ENCODE data around the gene NMT1.
"Not testable (repeated sequence)": the region's sequence is repeated elsewhere in the genome, so short reads cannot be mapped to it uniquely, and the experiment has no call there.

Gene NMT1

GRCh38 chr17:45038728-45039634 is 22.1 kb upstream of the NMT1 start:
- no peak overlapping the region for H3K27ac ChIP-seq (ENCODE audit: low read depth, low read length)
- H3K9me3 ChIP-seq (ENCODE audit: control insufficient read depth, insufficient read depth, low read length) = no peaks in the 10 kb centered on the region
- H3K4me1 ChIP-seq (ENCODE audit: control insufficient read depth, insufficient read depth, low read length) = peaks cover 8% of the 10 kb centered on the region
- no peaks in the 10 kb centered on the region for H3K27me3 ChIP-seq (ENCODE audit: control insufficient read depth, insufficient read depth, low read length)
- H3K4me3 ChIP-seq (ENCODE audit: low read depth, low read length) = no peak overlapping the region
- H3K9ac ChIP-seq (ENCODE audit: low read depth, low read length) = no peak overlapping the region
- H3K36me3 ChIP-seq (ENCODE audit: control insufficient read depth, insufficient read depth, low read length) = peaks cover 10% of the 10 kb centered on the region

DNA sequence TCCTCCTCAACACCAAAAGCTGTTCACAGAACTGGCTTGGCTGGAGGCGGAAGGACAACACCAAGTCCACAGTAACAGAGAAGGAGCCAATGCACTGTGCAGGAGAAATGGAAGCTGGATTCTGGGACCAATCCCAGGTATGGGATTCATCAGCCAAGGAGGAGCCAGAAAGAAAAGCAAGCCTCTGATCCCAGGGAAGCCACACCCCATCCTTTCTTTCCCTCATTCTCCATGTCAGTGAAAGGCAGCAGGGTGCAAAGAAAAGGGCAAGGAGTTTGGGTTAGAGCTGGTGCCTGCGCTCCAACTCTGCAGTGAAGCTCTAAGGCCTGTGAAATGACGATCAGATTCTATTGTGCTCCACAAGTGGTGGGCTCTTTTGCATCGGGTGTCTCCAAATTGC is 20.7 kb upstream of the NMT1 start:
- H3K9me3 ChIP-seq (ENCODE audit: control insufficient read depth, insufficient read depth, low read length) = no peaks in the 10 kb centered on the region
- H3K36me3 ChIP-seq (ENCODE audit: control insufficient read depth, insufficient read depth, low read length) = no peaks in the 10 kb centered on the region
- H3K27me3 ChIP-seq (ENCODE audit: control insufficient read depth, insufficient read depth, low read length) = no peaks in the 10 kb centered on the region
- H3K4me3 ChIP-seq (ENCODE audit: low read depth, low read length) = no peak overlapping the region
- no peak overlapping the region for H3K9ac ChIP-seq (ENCODE audit: low read depth, low read length)
- peak overlapping the region; percentile 85 for H3K27ac ChIP-seq (ENCODE audit: low read depth, low read length)
- peaks cover 11% of the 10 kb centered on the region for H3K4me1 ChIP-seq (ENCODE audit: control insufficient read depth, insufficient read depth, low read length)

- Histone ChIP-seq H3K36me3 (ENCODE audit: control insufficient read depth, insufficient read depth, low read length) (no peaks in the 10 kb centered on the region), H3K9me3 (ENCODE audit: control insufficient read depth, insufficient read depth, low read length) (no peaks in the 10 kb centered on the region), H3K27me3 (ENCODE audit: control insufficient read depth, insufficient read depth, low read length) (no peaks in the 10 kb centered on the region), H3K27ac (ENCODE audit: low read depth, low read length) (no peak overlapping the region), H3K9ac (ENCODE audit: low read depth, low read length) (no peak overlapping the region), H3K4me1 (ENCODE audit: control insufficient read depth, insufficient read depth, low read length) (peaks cover 18% of the 10 kb centered on the region), H3K4me3 (ENCODE audit: low read depth, low read length) (no peak overlapping the region)
Measured at GRCh38 chr17:45042346-45043120, 18.6 kb upstream of the NMT1 start.

DNA sequence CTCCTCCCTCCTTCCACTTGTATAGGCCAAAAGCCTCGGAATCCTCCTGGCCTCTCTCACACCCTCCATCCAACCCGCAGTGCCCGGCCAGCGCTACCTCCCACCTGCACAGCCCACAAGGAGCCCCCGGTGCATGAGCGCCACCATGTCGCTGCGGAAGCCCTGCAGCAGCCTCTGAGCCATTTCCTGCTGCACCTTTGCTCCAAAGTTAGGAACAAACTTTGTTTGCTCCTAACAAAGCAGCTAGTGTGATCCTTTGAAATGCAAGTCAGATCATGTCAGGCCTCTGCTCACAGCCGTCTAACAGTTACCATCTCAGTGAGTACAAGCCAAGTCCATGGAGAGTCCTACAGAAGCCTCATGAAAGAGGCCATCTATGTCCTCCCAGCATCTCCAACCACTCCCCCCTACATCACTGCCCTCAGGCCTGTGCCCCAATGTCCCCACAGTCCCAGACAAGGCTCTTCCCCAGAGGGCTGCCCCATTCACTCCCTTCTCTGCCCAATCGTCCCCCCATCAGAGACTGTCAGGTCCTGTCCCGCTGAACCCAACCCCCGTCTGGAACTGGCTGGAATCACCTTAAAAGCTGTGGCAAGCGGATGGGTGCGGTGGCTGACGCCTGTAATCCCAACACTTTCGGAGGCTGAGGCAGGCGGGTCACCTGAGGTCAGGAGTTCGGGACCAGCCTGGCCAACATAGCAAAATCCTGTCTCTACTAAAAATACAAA is 17.1 kb upstream of the NMT1 start:
- Histone ChIP-seq H3K4me1 (ENCODE audit: control insufficient read depth, insufficient read depth, low read length) (peaks cover 18% of the 10 kb centered on the region), H3K9me3 (ENCODE audit: control insufficient read depth, insufficient read depth, low read length) (no peaks in the 10 kb centered on the region), H3K36me3 (ENCODE audit: control insufficient read depth, insufficient read depth, low read length) (no peaks in the 10 kb centered on the region), H3K27ac (ENCODE audit: low read depth, low read length) (no peak overlapping the region), H3K4me3 (ENCODE audit: low read depth, low read length) (no peak overlapping the region), H3K9ac (ENCODE audit: low read depth, low read length) (no peak overlapping the region), H3K27me3 (ENCODE audit: control insufficient read depth, insufficient read depth, low read length) (no peaks in the 10 kb centered on the region)

DNA sequence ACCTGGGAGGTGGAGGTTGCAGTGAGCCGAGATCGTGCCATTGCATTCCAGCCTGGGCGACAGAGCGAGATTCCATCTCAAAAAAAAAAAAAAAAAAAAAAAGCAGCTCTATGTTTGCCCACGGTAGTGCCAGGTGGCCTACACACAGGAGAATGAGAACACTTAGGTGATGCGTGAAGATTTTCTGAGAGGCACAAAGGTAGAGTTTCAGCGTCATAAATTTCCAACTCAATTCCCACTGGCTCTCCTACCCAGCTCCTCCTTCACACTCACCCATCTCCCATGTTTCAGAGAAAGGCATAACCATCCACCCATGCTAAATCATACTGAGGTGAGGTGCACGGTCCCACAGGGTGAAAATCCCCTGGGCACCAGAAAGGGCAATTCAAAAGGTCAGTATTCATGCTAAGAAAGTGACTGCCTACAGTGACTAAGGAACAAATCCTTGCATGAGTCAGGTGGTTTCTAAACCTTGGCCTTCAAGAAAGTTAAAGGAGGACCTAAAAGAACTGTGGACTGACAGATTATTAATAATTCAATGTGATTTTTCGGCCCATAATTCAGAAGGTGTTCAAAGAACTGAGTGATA is 14.5 kb upstream of the NMT1 start:
- Histone ChIP-seq H3K36me3 (ENCODE audit: control insufficient read depth, insufficient read depth, low read length) (no peaks in the 10 kb centered on the region), H3K27me3 (ENCODE audit: control insufficient read depth, insufficient read depth, low read length) (no peaks in the 10 kb centered on the region), H3K27ac (ENCODE audit: low read depth, low read length) (peak overlapping the region; percentile 67), H3K4me1 (ENCODE audit: control insufficient read depth, insufficient read depth, low read length) (peaks cover 16% of the 10 kb centered on the region), H3K4me3 (ENCODE audit: low read depth, low read length) (no peak overlapping the region), H3K9me3 (ENCODE audit: control insufficient read depth, insufficient read depth, low read length) (no peaks in the 10 kb centered on the region), H3K9ac (ENCODE audit: low read depth, low read length) (no peak overlapping the region)

DNA sequence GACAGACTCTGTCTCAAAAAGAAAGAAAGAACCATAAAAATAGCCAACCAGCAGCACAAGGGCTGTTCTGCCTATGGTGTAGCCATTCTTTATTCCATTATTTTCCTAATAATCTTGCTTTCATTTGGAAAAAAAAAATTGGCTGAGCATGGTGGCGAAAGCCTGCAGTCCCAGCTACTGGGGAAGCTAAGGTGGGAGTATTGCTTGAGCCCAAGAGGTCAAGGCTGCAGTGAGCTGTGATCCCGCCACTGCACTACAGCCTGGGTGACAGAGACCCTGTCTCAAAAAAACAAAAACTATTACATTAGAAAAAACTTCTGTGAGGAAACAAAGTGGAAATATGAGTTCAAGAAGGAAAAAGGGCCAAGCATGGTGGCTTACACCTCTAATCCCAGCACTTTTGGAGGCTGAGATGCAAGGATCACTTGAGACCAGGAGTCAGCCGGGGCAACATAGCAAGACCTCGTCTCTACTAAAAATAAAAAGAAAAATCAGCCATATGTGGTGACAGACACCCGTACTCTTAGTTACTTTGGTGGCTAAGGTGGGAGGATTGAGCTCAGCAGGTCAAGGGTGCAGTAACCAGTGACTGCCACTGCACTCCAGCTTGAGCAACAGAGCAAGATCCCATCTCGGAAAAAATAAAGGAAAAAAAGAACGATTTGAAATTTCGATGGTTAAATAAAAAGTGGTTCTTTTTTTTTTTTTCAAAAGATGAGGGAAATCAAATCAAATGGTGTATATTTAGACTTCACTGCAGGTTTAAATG is 12.1 kb upstream of the NMT1 start:
- Histone ChIP-seq H3K9me3 (ENCODE audit: control insufficient read depth, insufficient read depth, low read length) (no peaks in the 10 kb centered on the region), H3K36me3 (ENCODE audit: control insufficient read depth, insufficient read depth, low read length) (no peaks in the 10 kb centered on the region), H3K27ac (ENCODE audit: low read depth, low read length) (no peak overlapping the region), H3K4me1 (ENCODE audit: control insufficient read depth, insufficient read depth, low read length) (peaks cover 14% of the 10 kb centered on the region), H3K9ac (ENCODE audit: low read depth, low read length) (no peak overlapping the region), H3K4me3 (ENCODE audit: low read depth, low read length) (no peak overlapping the region), H3K27me3 (ENCODE audit: control insufficient read depth, insufficient read depth, low read length) (no peaks in the 10 kb centered on the region)

- no peaks in the 10 kb centered on the region for H3K36me3 ChIP-seq (ENCODE audit: control insufficient read depth, insufficient read depth, low read length)
- no peaks in the 10 kb centered on the region for H3K9me3 ChIP-seq (ENCODE audit: control insufficient read depth, insufficient read depth, low read length)
- H3K4me1 ChIP-seq (ENCODE audit: control insufficient read depth, insufficient read depth, low read length) = peaks cover 11% of the 10 kb centered on the region
- H3K27ac ChIP-seq (ENCODE audit: low read depth, low read length) = peak overlapping the region; percentile 98
- no peaks in the 10 kb centered on the region for H3K27me3 ChIP-seq (ENCODE audit: control insufficient read depth, insufficient read depth, low read length)
- H3K4me3 ChIP-seq (ENCODE audit: low read depth, low read length) = peak overlapping the region; percentile 96
- peak overlapping the region; percentile 85 for H3K9ac ChIP-seq (ENCODE audit: low read depth, low read length)
Measured at GRCh38 chr17:45050481-45051059, 10.5 kb upstream of the NMT1 start.

GRCh38 chr17:45051060-45051719 is 9.9 kb upstream of the NMT1 start, which contains the start of gene DCAKD:
Gene DCAKD, minus strand, starts transcription at chr17:45051632. Its CDS starts 16,747 bp downstream, at chr17:45034885.
- peaks cover 11% of the 10 kb centered on the region for H3K4me1 ChIP-seq (ENCODE audit: control insufficient read depth, insufficient read depth, low read length)
- H3K27me3 ChIP-seq (ENCODE audit: control insufficient read depth, insufficient read depth, low read length) = no peaks in the 10 kb centered on the region
- H3K9ac ChIP-seq (ENCODE audit: low read depth, low read length) = peak within 1 kb of the TSS; percentile 85
- no peaks in the 10 kb centered on the region for H3K9me3 ChIP-seq (ENCODE audit: control insufficient read depth, insufficient read depth, low read length)
- peak within 1 kb of the TSS; percentile 96 for H3K4me3 ChIP-seq (ENCODE audit: low read depth, low read length)
- H3K36me3 ChIP-seq (ENCODE audit: control insufficient read depth, insufficient read depth, low read length) = no peaks in the 10 kb centered on the region
- H3K27ac ChIP-seq (ENCODE audit: low read depth, low read length) = peak within 1 kb of the TSS; percentile 98

GRCh38 chr17:45051720-45052051 is 9.4 kb upstream of the NMT1 start:
- not testable (repeated sequence) for H3K9me3 ChIP-seq (ENCODE audit: control insufficient read depth, insufficient read depth, low read length); H3K4me3 ChIP-seq (ENCODE audit: low read depth, low read length); H3K36me3 ChIP-seq (ENCODE audit: control insufficient read depth, insufficient read depth, low read length); H3K9ac ChIP-seq (ENCODE audit: low read depth, low read length); H3K4me1 ChIP-seq (ENCODE audit: control insufficient read depth, insufficient read depth, low read length); H3K27ac ChIP-seq (ENCODE audit: low read depth, low read length); H3K27me3 ChIP-seq (ENCODE audit: control insufficient read depth, insufficient read depth, low read length)
